Gastroesophageal sphincter (tissue), 4 donors: ENCODE results near the gene RNU1-1. TPM values are rescaled to one million over a fixed set of nuclear protein-coding genes. Genes with fewer than 3 reads are reported as not detected.

Experiments used
- ATAC-seq: fragments of 150-250 bp; one replicate; pipeline ENCODE4 v1.9.1; 2016; ENCODE audit warnings: mild to moderate bottlenecking, moderate library complexity
- H3K27ac ChIP-seq, 4 donors: fragments of 200-600 bp; sonication (generic) in 3 of 4; 1 replicate in 3 of 4; 2 replicates in 1 of 4; pipeline ENCODE4 v1.5.1; 2016 to 2019
- H3K27me3 ChIP-seq: fragments of 200-600 bp; sonication (generic); one replicate; pipeline ENCODE4 v1.5.1; 2019
- H3K36me3 ChIP-seq, 2 donors: fragments of 200-600 bp; sonication (generic); one replicate each; pipeline ENCODE4 v1.5.1; 2019; ENCODE audit warnings: control low read depth in 1 of 2
- H3K4me1 ChIP-seq, 3 donors: fragments of 200-600 bp; sonication (generic); 1 replicate in 2 of 3; 2 replicates in 1 of 3; pipeline ENCODE4 v1.5.1; 2016 to 2019; ENCODE audit warnings: control low read depth in 2 of 3
- H3K4me3 ChIP-seq, 2 donors: fragments of 200-600 bp; sonication (generic); one replicate each; pipeline ENCODE4 v1.5.1; 2019; ENCODE audit warnings: mild to moderate bottlenecking in 1 of 2, moderate library complexity in 1 of 2
- H3K9me3 ChIP-seq, 3 donors: fragments of 200-600 bp; sonication (generic); one replicate each; pipeline ENCODE4 v1.5.1; 2017 to 2019; ENCODE audit warnings: control low read depth in 2 of 3
- CTCF ChIP-seq, 4 experiments: fragments of 200-600 bp in 2 of 4; fragments of 450-650 bp in 2 of 4; sonication (generic) in 1 of 4; IDR thresholded peaks; one replicate each; pipeline ENCODE4 v1.5.1; 2017 to 2019; ENCODE audit warnings: antibody characterized with exemption in 4 of 4, mild to moderate bottlenecking in 2 of 4, moderate library complexity in 2 of 4
- EP300 ChIP-seq: sonication (generic); formaldehyde crosslinking; IDR thresholded peaks from one replicate; pipeline ENCODE4 v1.6.1; 2017; ENCODE audit warnings: antibody characterized with exemption, mild to moderate bottlenecking
- POLR2A ChIP-seq, 2 donors: fragments of 450-650 bp; IDR thresholded peaks; one replicate each; pipeline ENCODE4 v1.6.1; 2017; ENCODE audit warnings: antibody characterized with exemption in 2 of 2, mild to moderate bottlenecking in 2 of 2, moderate library complexity in 1 of 2
- POLR2AphosphoS5 ChIP-seq: sonication (generic); formaldehyde crosslinking; IDR thresholded peaks from one replicate; pipeline ENCODE4 v1.6.1; 2017; ENCODE audit warnings: antibody characterized with exemption
- WGBS, 2 donors: methylation state at CpG; one replicate each; pipeline ENCODE4 v1.1.5; 2018; ENCODE audit warnings: low coverage in 1 of 2; 5-methylcytosine and 5-hydroxymethylcytosine counted together
- small RNA-seq, 4 donors: library from RNA; depleted of rRNA; stranded (forward); fragments of <200 nt; gene quantifications; one replicate each; pipeline ENCODE3, GENCODE V24; 2016
- total RNA-seq, 4 donors: library from RNA; depleted of rRNA; stranded (reverse); fragments of >200 nt; gene quantifications; one replicate each; pipeline ENCODE4 v1.1.0, GENCODE V29; 2016

RNU1-1 gene
- total RNA-seq, 4 donors from 2014 or later = under 0.01 TPM; not detected in 1

- WGBS, 2 donors = 86 to 88% methylated on average over 6 to 8 of the region's 21 CpGs
These were observed 49.0 kb downstream of the RNU1-1 start for GRCh38 chr1:16464917-16465625.

More at GRCh38 chr1:16464917-16465625, 49.0 kb downstream of the RNU1-1 start:
- no peaks in the 10 kb centered on the region for H3K27me3 ChIP-seq
- H3K4me3 ChIP-seq = no peak overlapping the region
- TF ChIP-seq EP300 (no peak), POLR2AphosphoS5 (no peak), POLR2A (IDR thresholded peaks at IDR 0.05) (no peak), CTCF (IDR thresholded peaks at IDR 0.05) (no peak)
- no peaks in the 10 kb centered on the region for H3K4me1 ChIP-seq
- no peak for ATAC-seq
- peaks cover 0 to 47% of the 10 kb centered on the region in 2 donors for H3K36me3 ChIP-seq
- H3K27ac ChIP-seq = no peak overlapping the region
- H3K9me3 ChIP-seq = no peaks in the 10 kb centered on the region

Small RNA genes lying within 50 kb of the gene (small RNA-seq; reads per million reads assigned to genes)
- gene RNU1-1 (0 reads per million in 4 donors), gene RNU1-6P (0 reads per million in 4 donors)

Other genes starting within 250 kb of the RNU1-1 start
- gene FBXO42, start 161.8 kb downstream of the RNU1-1 start, total RNA-seq = 10 to 100 TPM; 26.8 to 33.0 (median 29.7) TPM
- 100 to 1,000 TPM in 2 of 4 donors, 10 to 100 TPM in 2; 85.8 to 117 (median 99.4) TPM for gene SZRD1, start 147.0 kb downstream of the RNU1-1 start, total RNA-seq
- gene SPATA21, start 76.9 kb downstream of the RNU1-1 start, total RNA-seq = 1 to 10 TPM in 1 of 4 donors, under 1 TPM in 1, not detected in 2; 0.12 to 3.6 TPM
- gene NECAP2, start 73.6 kb downstream of the RNU1-1 start, total RNA-seq = 10 to 100 TPM; 31.4 to 43.2 (median 37.6) TPM
- 10 to 100 TPM; 21.8 to 46.6 (median 30.7) TPM for gene NBPF1, start 99.3 kb upstream of the RNU1-1 start, total RNA-seq
- under 1 TPM in 3 of 4 donors, not detected in 1; under 0.01 TPM for gene RNU1-3, start 152.7 kb upstream of the RNU1-1 start, total RNA-seq
- under 1 TPM in 3 of 4 donors, not detected in 1; under 0.01 TPM for gene RNU1-4, start 226.2 kb upstream of the RNU1-1 start, total RNA-seq